GM12872 (cell line): ENCODE measurements around the gene ERO1B.

Experiments
- TF ChIP-seq, protein P1 (sequence below): IDR thresholded peaks from 3 replicates; pipeline ENCODE4 v1.5.1; 2011; ENCODE audit warnings: low read depth, mild to moderate bottlenecking, low read length, moderate library complexity; ENCODE audit not compliant: insufficient read depth

ERO1B gene

DNA sequence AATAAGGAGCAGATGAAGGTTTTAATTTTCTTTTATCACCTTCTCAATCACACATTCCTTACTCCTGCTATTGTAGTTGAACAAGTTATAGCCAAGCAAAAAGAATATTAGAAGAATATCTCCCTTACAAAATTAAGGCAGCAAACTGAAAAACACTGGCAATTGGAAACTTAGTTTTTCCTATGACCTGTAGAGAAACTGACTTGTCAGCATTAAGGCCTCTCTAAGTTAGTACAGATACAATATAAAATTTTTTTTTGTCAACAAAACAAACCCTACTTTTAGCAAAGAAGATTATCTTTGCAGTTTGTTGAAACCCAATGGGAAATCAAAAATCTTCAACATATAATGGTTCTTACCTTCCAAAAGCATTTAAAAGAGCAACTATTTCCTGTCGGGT is 61.3 kb downstream of the ERO1B start:
- TF ChIP-seq, protein P1, sequence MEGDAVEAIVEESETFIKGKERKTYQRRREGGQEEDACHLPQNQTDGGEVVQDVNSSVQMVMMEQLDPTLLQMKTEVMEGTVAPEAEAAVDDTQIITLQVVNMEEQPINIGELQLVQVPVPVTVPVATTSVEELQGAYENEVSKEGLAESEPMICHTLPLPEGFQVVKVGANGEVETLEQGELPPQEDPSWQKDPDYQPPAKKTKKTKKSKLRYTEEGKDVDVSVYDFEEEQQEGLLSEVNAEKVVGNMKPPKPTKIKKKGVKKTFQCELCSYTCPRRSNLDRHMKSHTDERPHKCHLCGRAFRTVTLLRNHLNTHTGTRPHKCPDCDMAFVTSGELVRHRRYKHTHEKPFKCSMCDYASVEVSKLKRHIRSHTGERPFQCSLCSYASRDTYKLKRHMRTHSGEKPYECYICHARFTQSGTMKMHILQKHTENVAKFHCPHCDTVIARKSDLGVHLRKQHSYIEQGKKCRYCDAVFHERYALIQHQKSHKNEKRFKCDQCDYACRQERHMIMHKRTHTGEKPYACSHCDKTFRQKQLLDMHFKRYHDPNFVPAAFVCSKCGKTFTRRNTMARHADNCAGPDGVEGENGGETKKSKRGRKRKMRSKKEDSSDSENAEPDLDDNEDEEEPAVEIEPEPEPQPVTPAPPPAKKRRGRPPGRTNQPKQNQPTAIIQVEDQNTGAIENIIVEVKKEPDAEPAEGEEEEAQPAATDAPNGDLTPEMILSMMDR: no peak

- TF ChIP-seq, protein P1: no peak
Observed at GRCh38 chr1:236214761-236215160, 67.0 kb downstream of the ERO1B start.

GRCh38 chr1:236213534-236213933 is 68.2 kb downstream of the ERO1B start:
- TF ChIP-seq, protein P1: no peak

DNA sequence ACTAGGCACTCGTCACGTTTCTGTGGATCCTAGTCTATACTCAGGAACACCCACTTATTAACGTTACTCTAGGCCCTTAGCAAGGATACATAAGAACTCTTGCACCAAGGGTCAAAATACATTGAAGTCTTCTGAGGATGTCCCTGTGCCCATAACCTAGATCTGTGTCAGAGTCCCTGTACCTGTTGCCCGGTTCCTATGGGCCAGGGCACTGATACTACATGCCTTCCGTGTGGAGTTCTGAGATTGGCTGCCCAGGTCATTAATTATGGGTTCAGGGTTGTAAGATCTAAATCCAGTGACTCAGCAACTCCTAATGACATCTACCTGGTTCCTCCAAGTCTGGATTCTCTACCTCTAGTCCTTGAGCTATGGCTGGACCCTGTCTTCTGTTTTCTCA is 69.9 kb downstream of the ERO1B start:
- TF ChIP-seq, protein P1: no peak

DNA sequence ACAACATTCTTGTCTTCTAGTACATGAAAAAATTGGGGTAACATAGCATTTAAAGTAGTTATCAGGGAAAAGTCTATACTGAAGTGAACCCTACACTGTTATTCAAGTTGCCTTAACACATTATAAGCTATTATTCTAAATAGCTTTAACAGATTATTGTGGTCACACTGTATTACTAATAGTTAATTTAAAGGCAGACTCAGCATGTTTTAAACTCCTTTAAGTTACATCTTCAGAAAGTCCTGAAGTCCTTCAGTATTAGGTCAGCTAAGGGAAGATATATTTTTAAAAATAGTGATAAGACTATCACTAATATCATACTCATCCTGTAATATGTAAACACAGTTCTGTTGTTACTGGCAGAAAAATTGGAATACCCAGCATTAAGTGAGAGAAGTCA is 72.0 kb downstream of the ERO1B start:
- TF ChIP-seq, protein P1: no peak

- TF ChIP-seq, protein P1: no peak
Observed at GRCh38 chr1:236209185-236209584, 72.6 kb downstream of the ERO1B start.

- TF ChIP-seq, protein P1: no peak
Observed at GRCh38 chr1:236207569-236207968, 74.2 kb downstream of the ERO1B start.

- TF ChIP-seq, protein P1: no peak
Observed at GRCh38 chr1:236207121-236207520, 74.6 kb downstream of the ERO1B start.
